MM.1S (cell line): Measurements from ENCODE around the gene DFFB.

Source experiments
- DNase-seq: peaks from one replicate; pipeline ENCODE4 v3.0.0-alpha.2; 2015
- H2AFZ ChIP-seq: fragments of 300-600 bp; sonication (generic); 2 replicates; pipeline ENCODE4 v1.6.0; 2016; ENCODE audit warnings: antibody characterized with exemption, low read length
- H3F3A ChIP-seq: fragments of 300-600 bp; sonication (generic); 2 replicates; pipeline ENCODE4 v1.6.1; 2016; ENCODE audit warnings: mild to moderate bottlenecking, antibody characterized with exemption, low read length, moderate library complexity, mixed read lengths; ENCODE audit not compliant: insufficient read depth
- H3K27ac ChIP-seq: fragments of 300-600 bp; sonication (generic); 2 replicates; pipeline ENCODE4 v1.5.1; 2016; ENCODE audit warnings: mild to moderate bottlenecking, low read length
- H3K27me3 ChIP-seq: fragments of 300-600 bp; sonication (generic); replicated peaks from 2 replicates; pipeline ENCODE4 v1.6.0; 2016; ENCODE audit warnings: low read length; ENCODE audit not compliant: insufficient read depth
- H3K36me3 ChIP-seq: fragments of 300-600 bp; sonication (generic); replicated peaks from 2 replicates; pipeline ENCODE4 v1.6.1; 2016; ENCODE audit warnings: mild to moderate bottlenecking, low read length, mixed read lengths; ENCODE audit not compliant: insufficient read depth
- H3K4me1 ChIP-seq: fragments of 300-600 bp; sonication (generic); 2 replicates; pipeline ENCODE4 v1.6.1; 2016; ENCODE audit warnings: low read length, mixed read lengths
- H3K4me2 ChIP-seq: fragments of 300-600 bp; sonication (generic); 2 replicates; pipeline ENCODE4 v1.6.0; 2016; ENCODE audit warnings: low read depth, low read length
- H3K4me3 ChIP-seq: fragments of 300-600 bp; sonication (generic); 2 replicates; pipeline ENCODE4 v1.5.1; 2016; ENCODE audit warnings: low read length, mixed read lengths
- H3K79me2 ChIP-seq: fragments of 300-600 bp; sonication (generic); 2 replicates; pipeline ENCODE4 v1.6.1; 2016; ENCODE audit warnings: mixed run types, low read length, mixed read lengths
- H3K9ac ChIP-seq: fragments of 300-600 bp; sonication (generic); 2 replicates; pipeline ENCODE4 v1.6.1; 2016; ENCODE audit warnings: low read length, mixed read lengths
- H3K9me2 ChIP-seq: fragments of 300-600 bp; sonication (generic); replicated peaks from 2 replicates; pipeline ENCODE4 v1.6.1; 2016; ENCODE audit warnings: mild to moderate bottlenecking, low read length, mixed read lengths; ENCODE audit not compliant: insufficient read depth
- H3K9me3 ChIP-seq: fragments of 300-600 bp; sonication (generic); replicated peaks from 2 replicates; pipeline ENCODE4 v1.6.1; 2016; ENCODE audit warnings: mild to moderate bottlenecking, low read length, mixed read lengths; ENCODE audit not compliant: insufficient read depth
- H4K20me1 ChIP-seq: fragments of 300-600 bp; sonication (generic); 2 replicates; pipeline ENCODE4 v1.6.1; 2016; ENCODE audit warnings: mild to moderate bottlenecking, low read length, moderate library complexity, mixed read lengths; ENCODE audit not compliant: insufficient read depth
- CTCF ChIP-seq: fragments of 300-600 bp; sonication (generic); IDR thresholded peaks from 2 replicates; pipeline ENCODE4 v1.5.1; 2016; ENCODE audit warnings: antibody characterized with exemption, low read length, mixed read lengths
- EZH2 ChIP-seq: fragments of 300-600 bp; sonication (generic); optimal IDR thresholded peaks from 2 replicates; pipeline ENCODE3; 2017; ENCODE audit warnings: low read depth, mild to moderate bottlenecking, antibody characterized with exemption, low read length, mixed read lengths
- EZH2phosphoT487 ChIP-seq: fragments of 300-600 bp; sonication (generic); IDR thresholded peaks from 2 replicates; pipeline ENCODE4 v1.6.1; 2018; ENCODE audit warnings: antibody characterized with exemption, low read length

DFFB gene

GRCh38 chr1:3925256-3925655 is 68.0 kb downstream of the DFFB start:
- no peak overlapping the region for H3K9ac ChIP-seq
- H3K4me2 ChIP-seq, result no peak overlapping the region
- no peaks in the 10 kb centered on the region for H4K20me1 ChIP-seq
- no peak overlapping the region for H2AFZ ChIP-seq
- DNase-seq, result no peak
- no peaks in the 10 kb centered on the region for H3K79me2 ChIP-seq
- H3K4me1 ChIP-seq, result peaks cover 5% of the 10 kb centered on the region; the same call in 1 of the 2 replicates
- no peaks in the 10 kb centered on the region for H3K9me3 ChIP-seq
- H3K27me3 ChIP-seq, result peaks cover 50% of the 10 kb centered on the region
- no peak overlapping the region for H3K27ac ChIP-seq
- TF ChIP-seq CTCF (no peak), EZH2 (no peak), EZH2phosphoT487 (no peak)
- peaks cover 14% of the 10 kb centered on the region for H3F3A ChIP-seq
- H3K4me3 ChIP-seq, result no peak overlapping the region
- H3K36me3 ChIP-seq, result no peaks in the 10 kb centered on the region
- H3K9me2 ChIP-seq, result no peaks in the 10 kb centered on the region

- no peaks in the 10 kb centered on the region for H3K9me3 ChIP-seq
- no peak overlapping the region for H3K27ac ChIP-seq
- no peak overlapping the region for H2AFZ ChIP-seq
- no peaks in the 10 kb centered on the region for H3K79me2 ChIP-seq
- H3F3A ChIP-seq, result peaks cover 14% of the 10 kb centered on the region
- DNase-seq, result no peak
- H3K9me2 ChIP-seq, result no peaks in the 10 kb centered on the region
- H3K4me3 ChIP-seq, result no peak overlapping the region
- no peak overlapping the region for H3K9ac ChIP-seq
- peaks cover 5% of the 10 kb centered on the region; the same call in 1 of the 2 replicates for H3K4me1 ChIP-seq
- H4K20me1 ChIP-seq, result no peaks in the 10 kb centered on the region
- no peak overlapping the region for H3K4me2 ChIP-seq
- H3K36me3 ChIP-seq, result no peaks in the 10 kb centered on the region
- H3K27me3 ChIP-seq, result peaks cover 50% of the 10 kb centered on the region
- TF ChIP-seq EZH2 (no peak), CTCF (no peak), EZH2phosphoT487 (no peak)
Observed at GRCh38 chr1:3925762-3926161, 68.5 kb downstream of the DFFB start.

GRCh38 chr1:3926956-3927355 is 69.7 kb downstream of the DFFB start:
- no peak for TF ChIP-seq EZH2phosphoT487
- TF ChIP-seq CTCF, result no peak
- TF ChIP-seq EZH2, result no peak
- no peak overlapping the region for H3K4me3 ChIP-seq
- peaks cover 7% of the 10 kb centered on the region for H3F3A ChIP-seq
- H3K36me3 ChIP-seq, result no peaks in the 10 kb centered on the region
- H3K9me2 ChIP-seq, result no peaks in the 10 kb centered on the region
- H3K9ac ChIP-seq, result no peak overlapping the region
- H3K79me2 ChIP-seq, result no peaks in the 10 kb centered on the region
- H3K27me3 ChIP-seq, result peaks cover 59% of the 10 kb centered on the region
- no peak overlapping the region for H3K27ac ChIP-seq
- H3K4me2 ChIP-seq, result no peak overlapping the region
- DNase-seq, result no peak
- no peaks in the 10 kb centered on the region for H3K9me3 ChIP-seq
- no peak overlapping the region for H2AFZ ChIP-seq
- peaks cover 5% of the 10 kb centered on the region; the same call in 1 of the 2 replicates for H3K4me1 ChIP-seq
- H4K20me1 ChIP-seq, result no peaks in the 10 kb centered on the region
